Central memory CD8-positive, alpha-beta T cell (primary cell): ENCODE data around the gene PAX9.

ENCODE experiments used
- ATAC-seq: fragments of 150-1000 bp; cut with Tn5 transposase; replicated peaks from 2 replicates; pipeline ENCODE4 v1.10.0; 2022; ENCODE audit warnings: mild to moderate bottlenecking, moderate FRiP score, moderate number of reproducible peaks; ENCODE audit not compliant: poor library complexity, severe bottlenecking; ENCODE audit errors: extremely low read depth
- DNase-seq, 2 donors: peaks; one replicate each; pipeline ENCODE4 v3.0.0; 2021; ENCODE audit warnings: low spot score in 2 of 2
- H3K27ac Mint-ChIP-seq: one replicate; pipeline ENCODE4 v1.8.0; 2022; ENCODE audit warnings: low read depth, mild to moderate bottlenecking, moderate library complexity, mixed read lengths
- H3K27me3 Mint-ChIP-seq: one replicate; pipeline ENCODE4 v1.8.0; 2022; ENCODE audit warnings: mixed read lengths
- H3K36me3 Mint-ChIP-seq: one replicate; pipeline ENCODE4 v1.8.0; 2022; ENCODE audit warnings: mild to moderate bottlenecking, moderate library complexity, mixed read lengths; ENCODE audit not compliant: insufficient read depth
- H3K4me1 Mint-ChIP-seq: one replicate; pipeline ENCODE4 v1.8.0; 2022; ENCODE audit warnings: mixed read lengths
- H3K4me3 Mint-ChIP-seq: one replicate; pipeline ENCODE4 v1.8.0; 2022; ENCODE audit warnings: mild to moderate bottlenecking, moderate library complexity, mixed read lengths
- H3K9me3 Mint-ChIP-seq: one replicate; pipeline ENCODE4 v1.8.0; 2022; ENCODE audit warnings: mixed read lengths

The PAX9 gene

GRCh38 chr14:36726128-36726527 lies 64.5 kb downstream of the PAX9 start:
- Mint-ChIP-seq H3K27ac (no peak overlapping the region), H3K27me3 (no peaks in the 10 kb centered on the region), H3K4me1 (no peaks in the 10 kb centered on the region), H3K4me3 (no peak overlapping the region), H3K36me3 (no peaks in the 10 kb centered on the region), H3K9me3 (no peaks in the 10 kb centered on the region)
- ATAC-seq (no peak), DNase-seq (no peak)
